IPS-15b (cell line): ENCODE results near the gene SNX15.

Experiments used
- H3K27me3 ChIP-seq: one replicate; pipeline ENCODE4 v1.6.1; 2013; ENCODE audit warnings: low read length; ENCODE audit not compliant: control insufficient read depth, insufficient read depth
- H3K36me3 ChIP-seq: one replicate; pipeline ENCODE4 v1.6.1; 2013; ENCODE audit warnings: low read length; ENCODE audit not compliant: control insufficient read depth, insufficient read depth
- H3K4me1 ChIP-seq: one replicate; pipeline ENCODE4 v1.6.1; 2013; ENCODE audit warnings: mild to moderate bottlenecking, low read length; ENCODE audit not compliant: control insufficient read depth, insufficient read depth
- H3K4me3 ChIP-seq: one replicate; pipeline ENCODE4 v1.5.1; 2013; ENCODE audit warnings: low read depth, low read length
- H3K9ac ChIP-seq: one replicate; pipeline ENCODE4 v1.6.1; 2013; ENCODE audit warnings: low read depth, mild to moderate bottlenecking, low read length
- H3K9me3 ChIP-seq: one replicate; pipeline ENCODE4 v1.6.1; 2013; ENCODE audit warnings: mild to moderate bottlenecking, low read length; ENCODE audit not compliant: control insufficient read depth, insufficient read depth

The SNX15 gene

DNA sequence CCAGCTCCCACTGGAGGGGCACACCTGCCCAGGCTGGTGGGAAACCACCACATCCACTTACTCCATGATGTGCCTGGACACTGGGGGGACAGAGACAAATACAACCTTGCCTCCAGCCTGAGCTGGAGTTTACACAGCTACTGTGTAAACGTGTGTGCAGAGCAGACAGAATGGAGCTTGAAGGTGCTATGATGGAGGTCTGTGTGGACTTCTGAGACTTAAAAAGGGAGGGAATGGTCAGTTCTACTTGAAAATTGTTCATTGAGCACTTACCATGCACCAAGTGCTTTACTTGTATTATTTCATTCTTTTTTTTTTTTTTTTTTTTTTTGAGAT lies 45.4 kb downstream of the SNX15 start:
- peaks cover 18% of the 10 kb centered on the region for H3K36me3 ChIP-seq
- H3K9ac ChIP-seq: no peak overlapping the region

GRCh38 chr11:65077451-65077850 lies 50.2 kb downstream of the SNX15 start:
- H3K4me1 ChIP-seq: no peaks in the 10 kb centered on the region
- no peak overlapping the region for H3K9ac ChIP-seq
- no peaks in the 10 kb centered on the region for H3K9me3 ChIP-seq
- no peaks in the 10 kb centered on the region for H3K27me3 ChIP-seq
- no peak overlapping the region for H3K4me3 ChIP-seq
- peaks cover 40% of the 10 kb centered on the region for H3K36me3 ChIP-seq

More for the DNA sequence above, 45.4 kb downstream of the SNX15 start:
- no peaks in the 10 kb centered on the region for H3K27me3 ChIP-seq
- H3K9me3 ChIP-seq: no peaks in the 10 kb centered on the region
- no peaks in the 10 kb centered on the region for H3K4me1 ChIP-seq
- H3K4me3 ChIP-seq: no peak overlapping the region

DNA sequence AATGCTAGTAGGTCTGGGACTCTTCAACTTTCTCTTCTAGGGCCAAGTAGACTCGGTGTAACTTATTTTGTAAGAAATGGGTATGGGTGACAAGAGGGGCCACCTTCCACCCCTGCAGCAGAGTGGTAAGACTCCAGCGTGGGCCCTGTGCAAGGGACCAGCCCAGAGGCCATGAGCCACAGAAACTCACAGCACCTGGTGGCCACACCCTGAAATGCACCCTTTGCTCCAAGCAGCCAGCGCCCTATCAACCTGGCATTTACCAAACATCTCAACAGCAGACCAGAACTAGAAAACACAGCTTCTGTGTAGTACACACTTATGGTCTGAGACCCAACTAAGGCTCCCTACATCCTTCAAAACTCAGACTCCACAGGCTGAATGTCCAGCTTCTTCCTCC lies 50.9 kb downstream of the SNX15 start:
- Histone ChIP-seq H3K4me3 (no peak overlapping the region), H3K4me1 (peaks cover 5% of the 10 kb centered on the region), H3K36me3 (peaks cover 40% of the 10 kb centered on the region)

DNA sequence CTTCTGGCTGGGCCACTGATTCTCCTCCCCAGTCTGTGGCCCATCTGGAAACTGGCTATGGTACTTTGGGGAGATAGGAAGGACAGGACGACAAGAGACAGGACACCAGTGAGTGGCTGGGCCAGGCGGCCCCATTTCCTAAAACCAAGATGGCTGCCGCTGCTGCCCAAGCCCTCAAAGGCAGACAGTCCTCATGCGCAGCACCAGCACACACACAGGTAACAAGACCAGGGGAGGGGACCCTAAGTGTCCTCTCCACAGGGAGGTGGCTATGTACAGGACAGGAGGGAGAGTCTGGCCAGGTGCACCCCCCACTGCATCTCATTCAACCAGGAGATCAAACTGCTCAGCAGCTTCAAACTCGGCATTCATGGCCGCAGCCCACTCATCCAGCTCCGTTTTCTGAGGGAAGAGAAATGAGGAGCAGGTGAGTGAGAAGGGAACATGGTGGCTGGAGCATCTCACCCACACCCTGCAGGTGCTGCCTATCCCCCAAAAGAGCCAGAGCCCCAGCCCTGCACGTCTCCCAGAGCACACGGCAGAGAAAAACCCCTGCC lies 51.6 kb downstream of the SNX15 start:
- Histone ChIP-seq H3K36me3 (peaks cover 40% of the 10 kb centered on the region), H3K4me1 (peaks cover 5% of the 10 kb centered on the region), H3K4me3 (no peak overlapping the region), H3K9me3 (no peaks in the 10 kb centered on the region), H3K9ac (no peak overlapping the region), H3K27me3 (no peaks in the 10 kb centered on the region)

More for the DNA sequence above, 50.9 kb downstream of the SNX15 start:
- H3K27me3 ChIP-seq: no peaks in the 10 kb centered on the region
- no peak overlapping the region for H3K9ac ChIP-seq
- no peaks in the 10 kb centered on the region for H3K9me3 ChIP-seq

- Histone ChIP-seq H3K9me3 (no peaks in the 10 kb centered on the region), H3K4me3 (peak overlapping the region; percentile 96), H3K4me1 (peaks cover 5% of the 10 kb centered on the region), H3K27me3 (no peaks in the 10 kb centered on the region), H3K9ac (peak overlapping the region; percentile 93), H3K36me3 (peaks cover 34% of the 10 kb centered on the region)
Measured at GRCh38 chr11:65083134-65083833, 56.0 kb downstream of the SNX15 start.

DNA sequence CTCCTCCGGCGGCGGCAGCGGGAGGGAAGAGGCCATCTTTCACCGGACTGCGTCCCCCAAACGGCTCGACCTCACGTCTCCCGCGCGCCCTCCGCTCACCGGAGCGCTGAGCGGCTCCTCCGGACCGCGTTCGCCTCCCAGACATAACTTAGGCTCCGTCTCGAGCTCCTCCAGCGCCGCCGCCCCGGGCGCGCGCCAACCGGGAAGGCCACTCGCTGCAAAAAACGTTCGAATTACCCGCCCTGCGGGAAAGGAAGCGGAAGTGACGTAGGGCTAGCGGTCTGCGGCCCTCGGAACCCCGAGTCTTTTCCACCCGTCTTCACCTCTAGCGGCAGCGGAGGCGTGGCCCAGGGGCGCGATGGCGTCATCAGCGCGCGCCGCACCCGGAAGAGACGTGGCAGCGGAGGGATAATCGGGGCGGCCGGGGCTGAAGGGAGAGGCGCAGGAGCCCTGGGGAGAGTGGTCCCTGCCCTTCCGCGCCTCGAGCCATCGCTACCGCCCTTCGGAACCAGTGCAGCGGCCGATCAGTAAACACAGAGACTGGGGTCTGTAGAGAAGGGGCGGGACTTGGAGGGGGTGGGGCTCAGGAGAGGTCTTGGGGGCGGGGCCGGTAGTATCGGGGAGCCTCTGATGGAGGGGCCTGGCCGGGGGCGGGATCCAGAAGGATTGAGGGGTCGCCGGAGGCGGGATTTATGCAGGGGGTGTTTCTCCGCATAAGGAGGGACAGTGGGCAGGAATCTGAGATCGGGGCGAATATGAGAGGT lies 56.8 kb downstream of the SNX15 start, which contains the start of the genes CDCA5 and ZFPL1:
TSS of gene CDCA5 (minus strand) at position 207 of the 764 bp plus-strand sequence. CDS start at position 145, 62 bp downstream.
TSS of gene ZFPL1 (plus strand) at position 389 of the 764 bp plus-strand sequence. CDS start 477 bp downstream, outside the sequence.
- H3K36me3 ChIP-seq: peaks cover 35% of the 10 kb centered on the region
- H3K4me3 ChIP-seq: peak within 1 kb of the TSS; percentile 96
- no peaks in the 10 kb centered on the region for H3K9me3 ChIP-seq
- peaks cover 5% of the 10 kb centered on the region for H3K4me1 ChIP-seq
- no peaks in the 10 kb centered on the region for H3K27me3 ChIP-seq
- H3K9ac ChIP-seq: peak within 1 kb of the TSS; percentile 93

DNA sequence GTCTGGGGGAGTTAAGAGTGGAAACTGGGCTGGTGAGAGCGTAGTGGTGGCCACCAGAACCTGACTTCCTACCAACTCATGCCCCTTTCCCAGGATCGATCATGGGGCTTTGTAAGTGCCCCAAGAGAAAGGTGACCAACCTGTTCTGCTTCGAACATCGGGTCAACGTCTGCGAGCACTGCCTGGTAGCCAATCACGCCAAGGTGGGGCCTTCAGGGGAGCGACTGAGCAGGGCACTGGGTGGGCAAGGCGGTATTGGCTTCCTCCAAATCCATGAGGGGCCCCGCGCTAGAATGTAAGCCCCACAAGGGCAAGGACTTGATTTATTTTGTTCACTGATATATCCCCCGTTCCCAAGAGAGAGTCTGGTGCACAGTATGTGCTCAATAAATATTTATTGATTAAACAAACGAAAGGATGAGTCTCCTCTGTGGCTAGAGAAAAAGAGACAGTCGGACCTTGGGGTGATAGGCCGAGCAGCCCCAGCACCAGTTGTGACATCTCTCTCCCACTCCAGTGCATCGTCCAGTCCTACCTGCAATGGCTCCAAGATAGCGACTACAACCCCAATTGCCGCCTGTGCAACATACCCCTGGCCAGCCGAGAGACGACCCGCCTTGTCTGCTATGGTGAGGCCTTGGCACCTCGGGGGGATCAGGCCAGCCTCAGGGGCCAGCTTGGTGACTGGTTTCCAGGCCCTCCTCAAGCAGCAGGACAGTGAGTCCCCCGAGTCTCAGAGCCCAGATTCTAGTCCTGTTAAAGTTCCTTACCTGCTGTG lies 57.5 kb downstream of the SNX15 start:
- no peaks in the 10 kb centered on the region for H3K9me3 ChIP-seq
- H3K27me3 ChIP-seq: no peaks in the 10 kb centered on the region
- peak overlapping the region; percentile 96 for H3K4me3 ChIP-seq
- peak overlapping the region; percentile 93 for H3K9ac ChIP-seq
- peaks cover 29% of the 10 kb centered on the region for H3K36me3 ChIP-seq
- H3K4me1 ChIP-seq: peaks cover 5% of the 10 kb centered on the region

DNA sequence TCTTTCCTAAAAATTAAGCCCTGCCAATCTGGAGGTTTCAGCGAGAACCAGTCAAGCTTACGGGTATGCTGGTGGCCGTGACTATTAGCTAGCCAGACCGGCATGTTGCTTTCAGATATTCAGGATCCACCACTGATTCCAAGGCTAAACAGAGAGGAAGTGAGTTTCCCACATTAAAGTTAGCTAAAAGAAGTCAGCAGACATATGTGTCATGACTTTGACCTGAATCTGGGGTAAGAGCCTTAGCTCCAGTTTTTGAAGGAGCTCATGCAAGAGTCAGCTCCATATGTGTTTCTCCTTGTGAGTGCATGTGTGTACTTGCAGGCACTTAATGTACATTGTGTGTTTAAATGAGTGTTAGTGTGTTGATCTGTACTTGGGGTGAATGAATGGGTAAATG lies 58.2 kb downstream of the SNX15 start:
- no peak overlapping the region for H3K4me3 ChIP-seq
- peaks cover 29% of the 10 kb centered on the region for H3K36me3 ChIP-seq
- no peaks in the 10 kb centered on the region for H3K9me3 ChIP-seq
- no peak overlapping the region for H3K9ac ChIP-seq
- H3K27me3 ChIP-seq: no peaks in the 10 kb centered on the region
- H3K4me1 ChIP-seq: peaks cover 5% of the 10 kb centered on the region

DNA sequence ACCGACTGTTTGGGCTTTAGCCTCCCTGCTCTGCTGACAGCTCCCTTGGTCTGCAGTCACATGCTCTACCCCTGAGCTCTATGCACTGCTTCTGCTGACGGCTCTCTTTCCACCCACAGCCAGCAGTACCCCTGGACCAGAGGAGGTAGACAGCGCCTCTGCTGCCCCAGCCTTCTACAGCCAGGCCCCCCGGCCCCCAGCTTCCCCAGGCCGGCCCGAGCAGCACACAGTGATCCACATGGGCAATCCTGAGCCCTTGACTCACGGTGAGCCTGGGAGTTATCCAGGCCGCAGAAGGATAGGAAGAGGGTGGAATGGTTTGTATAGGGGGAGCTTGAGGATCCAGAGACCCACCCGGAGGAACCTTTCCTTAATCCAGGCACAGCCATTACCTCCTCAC lies 59.6 kb downstream of the SNX15 start:
- Histone ChIP-seq H3K36me3 (peaks cover 24% of the 10 kb centered on the region), H3K9me3 (no peaks in the 10 kb centered on the region), H3K4me3 (no peak overlapping the region), H3K27me3 (no peaks in the 10 kb centered on the region), H3K9ac (no peak overlapping the region), H3K4me1 (peaks cover 5% of the 10 kb centered on the region)

- Histone ChIP-seq H3K9me3 (no peaks in the 10 kb centered on the region), H3K4me3 (no peak overlapping the region), H3K27me3 (no peaks in the 10 kb centered on the region), H3K4me1 (peaks cover 5% of the 10 kb centered on the region), H3K36me3 (peaks cover 20% of the 10 kb centered on the region), H3K9ac (no peak overlapping the region)
Measured at GRCh38 chr11:65087216-65087615, 60.0 kb downstream of the SNX15 start.

- H3K27me3 ChIP-seq: no peaks in the 10 kb centered on the region
- H3K9me3 ChIP-seq: no peaks in the 10 kb centered on the region
- H3K4me3 ChIP-seq: no peak overlapping the region
- peaks cover 3% of the 10 kb centered on the region for H3K4me1 ChIP-seq
- no peak overlapping the region for H3K9ac ChIP-seq
- H3K36me3 ChIP-seq: peaks cover 19% of the 10 kb centered on the region
Measured at GRCh38 chr11:65087827-65088226, 60.6 kb downstream of the SNX15 start.
